ENCODE measurements around the gene NRCAM.

DNA sequence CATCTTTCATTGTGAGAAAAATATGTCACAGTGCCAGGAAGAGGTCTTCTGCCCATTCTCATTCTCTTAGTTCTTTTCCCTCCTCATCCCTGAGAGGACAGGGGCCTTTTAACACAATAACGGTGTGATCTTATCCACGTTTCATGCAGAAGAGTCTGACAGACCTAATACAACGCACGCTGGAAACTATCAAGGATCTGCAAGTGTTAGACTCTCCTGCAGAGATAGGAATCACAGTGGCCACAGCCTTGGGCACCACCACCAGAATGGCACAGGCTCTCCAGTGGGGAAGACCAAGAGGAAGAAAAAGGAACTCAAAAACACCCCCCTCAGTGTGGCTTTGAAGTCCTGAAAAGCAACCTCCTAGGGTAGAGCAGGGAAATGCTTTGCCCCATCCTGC is 253.5 kb downstream of the NRCAM start:
- TF ChIP-seq SRF (IDR thresholded peaks at IDR 0.05; ENCODE audit: low read depth, low read length) = no peak
- no peak for TF ChIP-seq PHF8 (conservative IDR thresholded peaks at IDR 0.05; ENCODE audit: low read depth, low read length)
- no peak for TF ChIP-seq POLR2A (IDR thresholded peaks at IDR 0.05; ENCODE audit: control extremely low read depth in 1 of 2, low read depth in 2 of 2, low read length in 2 of 2)
- TF ChIP-seq JUN (IDR thresholded peaks at IDR 0.05; ENCODE audit: low read depth, low read length) = no peak

All from H1 (cell line).